Tibial nerve (tissue), 4 donors: ENCODE data around the gene SRP19. TPM values are rescaled to one million over a fixed set of nuclear protein-coding genes. Genes with fewer than 3 reads are reported as not detected.
"Not testable (repeated sequence)": the region's sequence is repeated elsewhere in the genome, so short reads cannot be mapped to it uniquely, and the experiment has no call there.

Experiments used
- DNase-seq, 2 donors: peaks; one replicate each; pipeline ENCODE4 v3.0.0-alpha.2; 2019; ENCODE audit warnings: low spot score in 2 of 2
- H3K27ac ChIP-seq, 4 donors: fragments of 200-600 bp; sonication (generic) in 3 of 4; one replicate each; pipeline ENCODE4 v1.5.1; 2017 to 2019; ENCODE audit warnings: mild to moderate bottlenecking in 1 of 4
- H3K27me3 ChIP-seq, 2 donors: fragments of 200-600 bp; sonication (generic) in 1 of 2; one replicate each; pipeline versions ENCODE4 v1.5.1 to v1.6.0; 2017 to 2019
- H3K36me3 ChIP-seq, 3 donors: fragments of 200-600 bp; sonication (generic); one replicate each; pipeline ENCODE4 v1.5.1; 2018 to 2019
- H3K4me1 ChIP-seq, 4 donors: fragments of 200-600 bp; sonication (generic) in 3 of 4; one replicate each; pipeline ENCODE4 v1.5.1; 2017 to 2019
- H3K4me3 ChIP-seq, 4 donors: fragments of 200-600 bp; sonication (generic) in 3 of 4; one replicate each; pipeline ENCODE4 v1.5.1; 2017 to 2019; ENCODE audit warnings: mild to moderate bottlenecking in 1 of 4, moderate library complexity in 1 of 4
- H3K9me3 ChIP-seq, 4 donors: fragments of 200-600 bp; sonication (generic) in 3 of 4; one replicate each; pipeline ENCODE4 v1.5.1; 2017 to 2019
- CTCF ChIP-seq, 5 experiments: fragments of 200-600 bp in 3 of 5; fragments of 450-650 bp in 2 of 5; sonication (generic) in 3 of 5; IDR thresholded peaks; one replicate each; pipeline ENCODE4 v1.5.1; 2016 to 2019; ENCODE audit warnings: antibody characterized with exemption in 5 of 5, mild to moderate bottlenecking in 3 of 5, moderate library complexity in 2 of 5
- EP300 ChIP-seq, 2 donors: sonication (generic); formaldehyde crosslinking; IDR thresholded peaks; one replicate each; pipeline ENCODE4 v1.6.1; 2017; ENCODE audit warnings: antibody characterized with exemption in 2 of 2, mild to moderate bottlenecking in 1 of 2
- POLR2A ChIP-seq, 2 donors: fragments of 450-650 bp; IDR thresholded peaks; one replicate each; pipeline ENCODE4 v1.6.1; 2017; ENCODE audit warnings: antibody characterized with exemption in 2 of 2, mild to moderate bottlenecking in 2 of 2, moderate library complexity in 2 of 2
- WGBS, 2 donors: methylation state at CpG; one replicate each; pipeline ENCODE4 v1.1.5; 2018; 5-methylcytosine and 5-hydroxymethylcytosine counted together
- total RNA-seq, 4 donors: library from RNA; depleted of rRNA; stranded (reverse); fragments of >200 nt; gene quantifications; one replicate each; pipeline ENCODE4 v1.1.0, GENCODE V29; 2016

Gene SRP19
- total RNA-seq, 4 donors from 2014 or later: 22.7 to 49.0 (median 37.1) TPM

GRCh38 chr5:112878760-112879159 lies 17.7 kb downstream of the SRP19 start:
- H3K27ac ChIP-seq: no peak overlapping the region
- peaks cover 0 to 90% (median 0%) of the 10 kb centered on the region in 3 donors for H3K36me3 ChIP-seq
- no peaks in the 10 kb centered on the region for H3K27me3 ChIP-seq
- no peak for DNase-seq
- no peaks in the 10 kb centered on the region for H3K9me3 ChIP-seq
- H3K4me1 ChIP-seq: no peaks in the 10 kb centered on the region
- no peak overlapping the region for H3K4me3 ChIP-seq
- WGBS, 2 donors: 70 to 87% methylated on average over 4 of the region's 4 CpGs
- no peak for TF ChIP-seq POLR2A (IDR thresholded peaks at IDR 0.05)
- no peak for TF ChIP-seq CTCF (IDR thresholded peaks at IDR 0.05)
- no peak for TF ChIP-seq EP300 (IDR thresholded peaks at IDR 0.05)

- TF ChIP-seq EP300 (IDR thresholded peaks at IDR 0.05) (no peak), POLR2A (IDR thresholded peaks at IDR 0.05) (no peak), CTCF (IDR thresholded peaks at IDR 0.05) (no peak)
- H3K27ac ChIP-seq: no peak overlapping the region
- DNase-seq: no peak
- H3K36me3 ChIP-seq: peaks cover 0 to 96% (median 0%) of the 10 kb centered on the region in 3 donors
- H3K4me3 ChIP-seq: no peak overlapping the region
- no peaks in the 10 kb centered on the region for H3K4me1 ChIP-seq
- WGBS, 2 donors: 93 to 97% methylated on average over 2 of the region's 2 CpGs
- H3K9me3 ChIP-seq: no peaks in the 10 kb centered on the region
- H3K27me3 ChIP-seq: no peaks in the 10 kb centered on the region
These were observed 19.3 kb downstream of the SRP19 start for GRCh38 chr5:112880219-112880964.

GRCh38 chr5:112883192-112883591 lies 22.1 kb downstream of the SRP19 start:
- WGBS, 2 donors: 92 to 96% methylated on average over 2 of the region's 2 CpGs
- Histone ChIP-seq H3K4me1 (no peaks in the 10 kb centered on the region), H3K36me3 (peaks cover 0 to 93% (median 5%) of the 10 kb centered on the region in 3 donors), H3K9me3 (no peaks in the 10 kb centered on the region), H3K27ac (no peak overlapping the region), H3K27me3 (no peaks in the 10 kb centered on the region), H3K4me3 (no peak overlapping the region)
- DNase-seq: no peak
- no peak for TF ChIP-seq POLR2A (IDR thresholded peaks at IDR 0.05)
- TF ChIP-seq CTCF (IDR thresholded peaks at IDR 0.05): no peak
- TF ChIP-seq EP300 (IDR thresholded peaks at IDR 0.05): no peak

GRCh38 chr5:112885001-112885400 lies 23.9 kb downstream of the SRP19 start:
- Histone ChIP-seq H3K4me1 (no peaks in the 10 kb centered on the region), H3K36me3 (peaks cover 0 to 86% (median 5%) of the 10 kb centered on the region in 3 donors), H3K27me3 (no peaks in the 10 kb centered on the region), H3K4me3 (no peak overlapping the region), H3K9me3 (no peaks in the 10 kb centered on the region), H3K27ac (no peak overlapping the region)
- WGBS, 2 donors: 88 to 89% methylated on average over 3 of the region's 3 CpGs
- TF ChIP-seq EP300 (IDR thresholded peaks at IDR 0.05) (no peak), POLR2A (IDR thresholded peaks at IDR 0.05) (no peak), CTCF (IDR thresholded peaks at IDR 0.05) (no peak)
- DNase-seq: no peak

- H3K36me3 ChIP-seq: peaks cover 0 to 81% (median 5%) of the 10 kb centered on the region in 3 donors
- TF ChIP-seq POLR2A (IDR thresholded peaks at IDR 0.05) (no peak), EP300 (IDR thresholded peaks at IDR 0.05) (no peak), CTCF (IDR thresholded peaks at IDR 0.05) (no peak)
- H3K27ac ChIP-seq: no peak overlapping the region
- no peak overlapping the region for H3K4me3 ChIP-seq
- DNase-seq: no peak
- no peaks in the 10 kb centered on the region for H3K9me3 ChIP-seq
- H3K4me1 ChIP-seq: no peaks in the 10 kb centered on the region
- whole genome bisulfite sequencing, 2 donors: 90 to 93% methylated on average over 4 of the region's 4 CpGs
- no peaks in the 10 kb centered on the region for H3K27me3 ChIP-seq
These were observed 25.9 kb downstream of the SRP19 start for GRCh38 chr5:112886975-112887374.

- H3K4me3 ChIP-seq: not testable (repeated sequence)
These were observed 31.0 kb downstream of the SRP19 start for GRCh38 chr5:112892066-112892465.

More at GRCh38 chr5:112892066-112892465, 31.0 kb downstream of the SRP19 start:
- not testable (repeated sequence) for H3K27ac ChIP-seq, H3K9me3 ChIP-seq, DNase-seq, H3K27me3 ChIP-seq, H3K4me1 ChIP-seq
- peaks cover 0 to 69% (median 6%) of the 10 kb centered on the region in 3 donors for H3K36me3 ChIP-seq
- 86 to 87% methylated on average over 8 of the region's 8 CpGs for WGBS, 2 donors
